Middle frontal gyrus (tissue), 1 donor: ENCODE data around the gene DDX51.

ENCODE experiments used
- DNase-seq: peaks from one replicate; pipeline ENCODE4 v3.0.0-alpha.2; 2015; ENCODE audit warnings: low spot score; ENCODE audit errors: extremely low spot score

DDX51 gene

DNA sequence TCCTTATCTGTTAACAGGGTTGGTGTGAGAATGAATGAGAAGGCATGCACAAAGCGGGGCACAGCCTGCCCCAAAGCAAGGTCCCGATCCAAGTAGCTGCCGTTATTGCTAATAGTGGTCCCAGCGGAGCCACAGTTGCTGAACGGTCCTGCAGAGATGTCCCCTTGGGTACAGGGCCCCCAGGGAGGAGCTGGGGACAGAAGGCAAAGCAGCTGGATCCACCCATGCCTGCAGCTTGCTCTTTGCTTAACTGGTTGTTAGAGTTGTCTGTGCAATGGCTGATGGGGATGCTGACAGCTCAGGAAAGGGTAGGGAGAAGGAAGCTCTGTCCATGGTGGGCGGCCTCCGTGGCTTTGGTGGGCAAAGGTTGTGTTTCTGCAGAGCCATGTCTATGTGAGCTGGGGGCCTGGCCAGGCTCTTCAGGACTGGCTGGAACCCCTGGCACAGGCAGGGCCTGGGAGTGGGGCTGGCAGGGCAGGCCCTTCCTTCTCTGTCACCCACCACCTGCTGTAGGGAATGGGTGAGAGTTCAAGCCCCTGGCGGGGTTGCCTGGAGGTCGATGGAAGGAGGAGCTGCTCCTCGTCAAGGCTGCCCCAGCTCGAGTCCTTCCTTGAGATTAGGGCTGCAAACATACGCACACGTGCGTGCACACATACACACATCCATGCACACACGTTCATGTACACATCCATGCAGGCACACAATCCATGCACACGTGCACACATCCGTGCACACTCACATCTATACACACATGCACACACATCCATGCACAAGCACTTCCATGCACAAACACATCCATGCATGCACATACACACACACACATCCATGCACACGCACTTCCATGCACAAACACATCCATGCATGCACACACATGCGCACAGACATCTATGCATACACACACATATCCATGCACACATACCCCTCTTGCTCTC lies 35.6 kb upstream of the DDX51 start:
- DNase-seq = no peak

GRCh38 chr12:132178801-132179401 lies 34.8 kb upstream of the DDX51 start:
- DNase-seq = no peak

- DNase-seq = no peak
Observed at GRCh38 chr12:132178316-132178715, 34.2 kb upstream of the DDX51 start.

DNA sequence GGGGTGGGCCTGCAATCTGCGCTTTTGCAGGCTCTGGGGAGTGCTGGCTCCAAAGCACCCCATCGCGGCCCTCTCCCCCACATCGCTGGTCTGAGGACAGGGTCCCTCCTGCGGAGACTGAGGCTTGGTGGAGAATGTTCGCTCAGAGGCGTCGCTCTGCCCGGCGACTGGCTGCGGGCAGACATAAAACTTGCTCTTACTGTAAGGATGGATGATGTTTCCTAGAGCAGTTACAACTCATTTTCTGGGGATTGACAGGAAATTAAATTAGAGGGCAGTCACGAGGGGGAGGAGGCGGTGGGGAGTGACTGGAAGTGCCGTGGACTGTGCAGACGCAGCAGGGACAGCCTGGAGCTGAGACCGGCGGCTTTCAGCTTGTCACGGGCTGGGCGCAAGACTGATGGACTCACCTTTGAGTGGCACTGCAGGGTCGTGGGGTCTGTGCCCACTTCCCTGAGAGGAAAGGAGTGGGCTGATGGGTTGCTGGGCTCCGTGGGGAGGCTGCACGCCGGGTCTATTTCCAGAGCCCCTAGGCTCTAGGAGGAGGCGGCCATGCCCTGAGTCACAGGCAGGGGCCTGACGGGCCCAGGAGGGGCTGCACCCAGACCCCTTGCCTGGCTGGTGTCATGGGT lies 32.9 kb upstream of the DDX51 start:
- DNase-seq = no peak

- no peak for DNase-seq
Observed at GRCh38 chr12:132176385-132176919, 32.3 kb upstream of the DDX51 start.

DNA sequence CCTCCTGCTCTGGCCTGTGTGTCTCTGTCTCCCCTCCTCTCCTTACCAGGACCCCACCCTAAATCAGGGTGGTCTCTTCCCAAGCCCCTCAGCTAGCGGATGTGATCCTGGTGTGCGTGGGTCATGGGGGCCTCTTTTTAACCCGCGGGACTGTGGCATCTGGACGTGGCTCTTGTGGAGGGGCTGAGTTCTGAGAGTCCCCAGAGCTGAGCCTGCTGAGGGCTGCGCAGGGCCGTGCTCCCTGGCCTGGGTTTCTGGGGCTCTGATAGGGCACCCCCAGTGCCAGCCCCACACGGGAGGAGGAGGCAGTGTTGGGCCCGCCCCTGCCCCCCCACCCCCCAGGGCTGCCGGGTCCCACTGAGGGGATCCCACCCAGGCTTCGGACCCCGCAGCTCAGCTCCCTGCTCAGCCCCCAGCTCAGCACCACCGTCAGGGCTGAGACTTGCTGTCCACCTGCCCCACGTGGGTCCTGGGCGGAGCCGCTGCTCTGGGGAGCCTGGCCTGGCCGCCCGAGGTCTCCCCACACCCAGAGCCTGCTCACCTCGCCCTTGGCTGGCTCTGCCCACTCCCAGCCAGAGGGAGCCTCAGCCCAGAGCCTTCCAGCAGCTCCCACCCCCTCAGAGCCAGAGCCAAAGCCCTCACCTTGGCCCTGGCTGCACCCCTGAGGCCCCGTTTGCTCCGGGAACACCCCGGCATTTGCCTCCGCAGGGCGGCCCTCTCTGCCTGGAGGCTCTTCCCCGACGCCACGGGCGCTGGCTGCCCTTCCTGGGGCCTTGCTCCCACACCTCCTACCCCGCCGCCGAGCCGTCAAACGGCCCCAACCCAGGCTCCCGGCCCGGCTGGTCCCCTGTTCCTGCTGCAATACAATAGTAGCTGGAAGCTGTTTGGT lies 31.6 kb upstream of the DDX51 start:
- no peak for DNase-seq

GRCh38 chr12:132174839-132175490 lies 30.8 kb upstream of the DDX51 start:
- no peak for DNase-seq

- no peak for DNase-seq
Observed at GRCh38 chr12:132174015-132174838, 30.1 kb upstream of the DDX51 start.

GRCh38 chr12:132173135-132174014 lies 29.3 kb upstream of the DDX51 start:
- no peak for DNase-seq

DNA sequence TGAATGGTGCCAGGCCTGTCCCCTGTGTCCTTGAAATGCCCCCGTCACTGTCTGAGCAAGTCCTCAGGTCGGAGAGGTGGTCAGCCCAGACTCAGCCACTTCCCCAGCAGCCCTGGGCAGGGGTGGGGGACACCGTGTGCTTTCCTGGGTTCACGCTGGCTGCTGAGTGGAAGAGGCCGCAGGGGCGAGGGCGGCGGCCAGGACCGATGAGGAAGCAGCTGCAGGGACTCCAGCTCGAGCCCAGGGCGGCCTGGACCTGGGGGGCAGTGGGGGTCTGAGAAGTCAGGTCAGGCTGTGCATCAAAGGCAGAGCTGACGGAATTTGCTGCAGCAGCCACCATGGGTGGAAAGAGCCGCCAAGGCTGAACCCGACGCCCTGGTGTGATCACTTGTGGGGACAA lies 28.5 kb upstream of the DDX51 start:
- DNase-seq = no peak

GRCh38 chr12:132171968-132172521 lies 27.9 kb upstream of the DDX51 start:
- DNase-seq = no peak

GRCh38 chr12:132171293-132171967 lies 27.3 kb upstream of the DDX51 start:
- DNase-seq = no peak

GRCh38 chr12:132170637-132171292 lies 26.6 kb upstream of the DDX51 start:
- no peak for DNase-seq

- DNase-seq = no peak
Observed at GRCh38 chr12:132170094-132170636, 26.0 kb upstream of the DDX51 start.

GRCh38 chr12:132169376-132169775 lies 25.3 kb upstream of the DDX51 start:
- DNase-seq = no peak

DNA sequence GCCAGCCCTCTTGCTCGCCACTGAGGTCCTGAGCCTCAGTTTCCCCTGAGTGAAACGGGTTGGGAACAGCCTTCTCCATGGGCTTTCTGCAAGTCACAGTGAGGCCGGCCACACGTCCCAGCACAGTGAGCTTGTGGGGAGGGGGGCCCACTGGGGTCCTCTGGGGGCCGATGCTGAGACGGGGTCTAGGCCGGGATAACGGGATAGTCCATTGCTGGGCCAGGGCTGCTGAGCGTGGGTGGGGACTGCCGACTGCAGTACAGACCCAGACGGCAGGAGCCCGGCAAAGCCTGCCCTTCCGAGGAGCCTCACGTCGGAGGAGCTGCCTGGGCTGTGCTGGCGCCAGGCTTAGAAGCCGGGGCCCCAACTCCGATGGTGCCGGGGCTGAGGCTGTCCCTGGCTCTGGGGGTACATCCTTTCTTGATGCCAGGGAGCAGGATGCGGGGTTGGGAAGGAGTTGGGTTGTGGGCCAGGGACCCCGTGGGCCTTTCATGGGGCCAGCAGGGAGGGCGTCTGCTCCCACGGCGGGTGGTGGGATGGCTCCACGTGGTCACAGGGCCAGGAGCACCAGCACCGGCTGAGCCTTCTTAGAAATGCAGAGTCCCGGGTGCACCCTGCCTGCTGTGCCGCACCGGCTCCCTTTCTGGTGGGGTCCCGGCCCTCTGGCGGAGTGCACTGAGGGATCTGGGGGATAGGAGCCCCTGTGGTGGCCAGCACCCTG lies 24.4 kb upstream of the DDX51 start:
- DNase-seq = no peak
